Choroid plexus epithelial cell (primary cell): ENCODE data around the gene ADAMTS17.
A peak's percentile ranks its signal among the peaks of the same experiment; 100 is the strongest.

Experiments
- DNase-seq: peaks from one replicate; pipeline ENCODE4 v3.0.0-alpha.2; 2010; ENCODE audit warnings: low read depth
- H3K4me3 ChIP-seq: 2 replicates; pipeline ENCODE4 v1.5.1; 2011; ENCODE audit warnings: low read depth, mild to moderate bottlenecking, control low read depth, low read length, moderate library complexity
- CTCF ChIP-seq: conservative IDR thresholded peaks from 2 replicates; pipeline ENCODE4 v1.5.1; 2011; ENCODE audit warnings: low read depth, mild to moderate bottlenecking, control low read depth, inconsistent platforms, low read length, moderate library complexity

ADAMTS17 gene

GRCh38 chr15:99961011-99961441 is 380.7 kb downstream of the ADAMTS17 start:
- H3K4me3 ChIP-seq, result no peak overlapping the region
- peak; percentile 57 for DNase-seq
- peak; percentile 54 for TF ChIP-seq CTCF

GRCh38 chr15:99959326-99959725 is 382.4 kb downstream of the ADAMTS17 start:
- TF ChIP-seq CTCF, result no peak
- H3K4me3 ChIP-seq, result no peak overlapping the region
- no peak for DNase-seq

- no peak for DNase-seq
- no peak overlapping the region for H3K4me3 ChIP-seq
- no peak for TF ChIP-seq CTCF
Measured at GRCh38 chr15:99958426-99959097, 383.2 kb downstream of the ADAMTS17 start.

- H3K4me3 ChIP-seq, result no peak overlapping the region
- DNase-seq, result no peak
- TF ChIP-seq CTCF, result no peak
Measured at GRCh38 chr15:99957642-99958013, 384.1 kb downstream of the ADAMTS17 start.

- DNase-seq, result no peak
Measured at GRCh38 chr15:99956820-99957641, 384.7 kb downstream of the ADAMTS17 start.

GRCh38 chr15:99956022-99956775 is 385.6 kb downstream of the ADAMTS17 start:
- no peak for TF ChIP-seq CTCF
- no peak for DNase-seq
- H3K4me3 ChIP-seq, result no peak overlapping the region

More at GRCh38 chr15:99956820-99957641, 384.7 kb downstream of the ADAMTS17 start:
- H3K4me3 ChIP-seq, result no peak overlapping the region
- no peak for TF ChIP-seq CTCF
